Sciatic nerve (tissue), 2 donors: ENCODE measurements around the gene IPCEF1. TPM values are rescaled to one million over a fixed set of nuclear protein-coding genes. Genes with fewer than 3 reads are reported as not detected.

ENCODE experiments used
- ATAC-seq: fragments of 200-7000 bp; cut with Tn5 transposase; one replicate; pipeline ENCODE4 v1.9.1; 2020; ENCODE audit warnings: mild to moderate bottlenecking, moderate library complexity
- DNase-seq: peaks from one replicate; pipeline ENCODE4 v3.0.0-alpha.2; 2020; ENCODE audit warnings: low spot score
- intact Hi-C: fragments of 100-400 bp; cut with DNase I; formaldehyde crosslinking; loops from one replicate; pipeline ENCODE4 v1.14.2; 2022
- total RNA-seq: library from RNA; stranded (reverse); fragmentation: NEBNext Ultra II Directional; extraction: Animal tissue kit (Norgen Biotek cat#: 25700); gene quantifications from one replicate; pipeline ENCODE4 v1.2.1, GENCODE V29; 2021
- donor health status: DM: no; HTN: no; CAD: no.
- donor health status: DM: no; HTN: no; CAD: no.

Gene IPCEF1
- total RNA-seq, 1 donor from 2014 or later, result 5.0 TPM

GRCh38 chr6:154156135-154156896 lies 200.3 kb downstream of the IPCEF1 start:
- DNase-seq, result no peak
- intact Hi-C loops, result loop anchor here (10.0 kb wide), 1 partner anchor 118 kb away; no protein-coding TSS in a partner anchor

DNA sequence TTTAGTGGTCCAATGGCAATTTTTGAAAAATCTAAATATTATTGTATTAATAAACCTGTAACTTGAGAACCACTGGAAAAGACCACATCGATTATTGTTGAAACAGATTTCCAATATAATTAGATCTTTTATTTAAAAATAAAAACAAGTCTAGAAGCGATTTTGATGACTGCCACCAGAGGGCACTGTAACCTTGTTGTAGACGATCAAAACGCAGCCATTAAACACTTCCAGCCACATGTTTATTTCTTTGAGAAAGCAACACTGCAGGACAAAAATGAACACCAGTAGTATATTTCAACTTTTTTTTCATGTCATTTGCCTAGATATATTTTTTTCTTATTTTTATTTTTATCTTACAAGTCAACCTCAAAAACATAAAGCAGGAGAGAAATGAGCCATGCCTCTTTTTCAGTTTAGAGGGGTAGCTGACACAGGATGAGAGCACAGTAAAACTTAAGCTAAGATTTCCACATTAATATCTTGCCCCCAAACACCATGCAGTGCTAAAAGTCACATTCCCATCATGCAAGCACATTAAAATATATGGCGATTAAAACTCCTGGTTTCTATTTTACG lies 202.1 kb downstream of the IPCEF1 start:
- ATAC-seq, result peak; percentile 72
- intact Hi-C loops, result loop anchor here (10.0 kb wide), 1 partner anchor 120 kb away; no protein-coding TSS in a partner anchor
- peak; percentile 75 for DNase-seq

More at GRCh38 chr6:154156135-154156896, 200.3 kb downstream of the IPCEF1 start:
- peak; percentile 74 for ATAC-seq

- intact Hi-C loops, result no loop called here
- no peak for ATAC-seq
- no peak for DNase-seq
Observed at GRCh38 chr6:154143753-154144152, 212.8 kb downstream of the IPCEF1 start.

DNA sequence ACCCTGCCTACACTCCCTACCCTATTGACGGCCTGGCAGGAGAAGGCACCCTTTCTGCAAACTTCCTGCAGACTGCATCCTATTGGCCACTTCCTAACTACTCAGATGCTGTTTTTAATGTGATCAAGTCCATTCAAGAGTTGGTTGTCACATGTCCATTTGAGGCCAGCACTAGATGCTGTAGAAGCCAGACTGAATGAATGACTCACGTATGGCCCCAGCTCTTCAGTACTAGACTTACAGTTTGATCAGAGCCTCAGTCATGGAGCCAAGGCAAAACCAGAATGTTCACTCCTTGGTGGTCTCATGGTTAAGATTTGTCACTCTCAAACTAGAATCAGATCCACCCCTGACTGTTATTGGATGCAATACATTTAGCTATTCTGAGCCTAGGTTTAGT lies 215.9 kb downstream of the IPCEF1 start:
- intact Hi-C loops, result no loop called here
- ATAC-seq, result no peak

DNA sequence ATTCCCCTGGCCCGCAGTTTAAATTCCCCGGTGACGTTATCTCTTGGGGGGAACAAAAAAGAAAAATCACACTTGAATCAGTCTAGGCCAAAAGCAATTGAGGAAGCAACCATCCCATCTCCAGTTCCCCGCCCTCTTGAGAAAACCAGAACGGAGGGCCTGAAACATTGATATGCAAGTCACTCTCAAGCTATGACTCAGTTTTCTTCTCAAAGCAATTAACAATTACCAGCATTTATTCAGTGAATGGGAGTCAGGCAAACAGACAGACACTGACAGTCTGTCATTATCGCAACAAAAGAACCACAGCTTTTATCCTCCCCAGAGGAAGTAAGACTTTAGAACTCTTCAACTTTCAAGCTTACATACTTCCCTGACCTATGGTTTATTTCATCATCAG lies 216.7 kb downstream of the IPCEF1 start:
- intact Hi-C loops, result no loop called here
- DNase-seq, result no peak
- ATAC-seq, result no peak

More for the DNA sequence above, 215.9 kb downstream of the IPCEF1 start:
- no peak for DNase-seq

GRCh38 chr6:154138793-154139192 lies 217.8 kb downstream of the IPCEF1 start:
- intact Hi-C loops, result no loop called here
- DNase-seq (no peak), ATAC-seq (no peak)

- intact Hi-C loops, result no loop called here
Observed at GRCh38 chr6:154134471-154135147, 222.0 kb downstream of the IPCEF1 start.

GRCh38 chr6:154127657-154128056 lies 228.9 kb downstream of the IPCEF1 start:
- no peak for ATAC-seq
- DNase-seq, result no peak
- intact Hi-C loops, result no loop called here

More at GRCh38 chr6:154134471-154135147, 222.0 kb downstream of the IPCEF1 start:
- DNase-seq (no peak), ATAC-seq (no peak)

DNA sequence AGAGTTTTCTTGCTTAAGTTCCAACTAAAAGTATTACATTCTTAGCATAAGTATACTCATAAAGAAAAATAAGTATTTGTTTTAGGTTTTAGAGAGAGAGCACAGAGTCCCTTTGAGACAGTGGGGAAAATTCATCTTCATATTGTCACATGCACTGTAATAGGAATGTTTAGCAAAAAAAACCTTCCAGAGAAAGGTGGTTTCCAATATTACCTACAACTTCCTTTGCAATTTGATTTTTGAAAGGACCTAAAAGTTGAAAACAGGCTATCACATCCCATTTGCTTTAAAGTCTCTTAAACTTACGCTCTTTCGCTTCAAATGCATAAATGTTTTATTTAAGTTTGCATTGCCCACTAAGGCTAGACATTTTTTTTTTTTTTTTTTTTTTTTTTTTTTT lies 231.2 kb downstream of the IPCEF1 start:
- ATAC-seq (no peak), DNase-seq (no peak)
- intact Hi-C loops, result no loop called here

GRCh38 chr6:154123155-154123956 lies 233.2 kb downstream of the IPCEF1 start:
- no peak for ATAC-seq
- intact Hi-C loops, result no loop called here
- no peak for DNase-seq

DNA sequence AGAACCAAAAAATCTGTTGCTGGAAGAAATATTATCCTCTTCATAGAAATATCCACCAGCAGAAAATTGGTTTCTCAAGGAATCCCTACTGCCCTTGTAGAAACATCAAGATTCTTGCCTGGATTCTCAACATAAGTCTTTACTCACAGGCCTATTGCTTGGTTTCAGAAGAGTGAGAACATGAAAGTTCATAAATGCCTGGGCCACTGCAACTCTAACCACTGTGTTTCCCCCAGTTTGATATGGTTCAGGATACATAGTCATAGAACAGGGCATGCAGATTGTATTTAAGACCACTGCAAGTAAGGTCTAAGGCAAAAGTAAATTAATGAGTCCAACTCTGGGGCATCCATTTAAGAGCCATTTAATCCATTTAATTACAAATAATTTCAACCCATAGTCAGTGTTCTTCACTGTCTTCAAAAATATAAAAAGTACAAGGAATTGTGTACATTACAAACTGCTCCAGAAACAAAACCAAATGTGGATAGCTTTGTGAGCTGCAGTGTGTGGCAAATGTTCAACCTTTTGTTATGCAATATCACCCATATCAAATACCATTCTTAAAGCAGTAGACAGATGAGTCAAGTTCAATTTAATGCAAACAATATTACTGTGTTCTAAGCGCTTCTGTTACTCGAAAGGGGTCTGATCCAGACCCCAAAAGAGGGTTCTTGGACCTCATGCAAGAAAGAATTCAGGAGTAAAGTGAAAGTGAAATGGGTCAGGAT lies 234.2 kb downstream of the IPCEF1 start:
- intact Hi-C loops, result no loop called here
- no peak for ATAC-seq

GRCh38 chr6:154117485-154117884 lies 239.1 kb downstream of the IPCEF1 start:
- DNase-seq (no peak), ATAC-seq (no peak)
- intact Hi-C loops, result no loop called here

More for the DNA sequence above, 234.2 kb downstream of the IPCEF1 start:
- no peak for DNase-seq

DNA sequence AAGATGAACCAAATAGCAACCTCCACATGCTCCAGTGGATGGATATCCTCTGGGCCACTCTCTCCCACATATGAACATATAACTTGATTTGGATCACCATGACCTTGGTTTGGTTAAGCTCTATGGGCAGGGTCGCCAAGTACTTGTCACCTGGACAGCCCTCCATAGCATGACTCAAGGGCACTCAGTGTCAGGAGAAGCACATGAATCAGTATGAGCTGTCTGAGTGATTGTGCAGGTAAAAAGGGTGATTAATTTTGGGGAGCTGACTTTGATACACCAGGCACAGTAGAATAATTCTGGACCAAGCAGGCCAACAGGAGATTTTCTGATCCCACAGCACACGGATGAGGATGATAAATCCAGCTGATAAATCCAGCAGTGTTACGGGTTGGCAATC lies 243.2 kb downstream of the IPCEF1 start:
- intact Hi-C loops, result no loop called here
- ATAC-seq (no peak), DNase-seq (no peak)

- intact Hi-C loops, result no loop called here
- no peak for ATAC-seq
- DNase-seq, result no peak
Observed at GRCh38 chr6:154112181-154112809, 244.3 kb downstream of the IPCEF1 start.

GRCh38 chr6:154111025-154111424 lies 245.6 kb downstream of the IPCEF1 start:
- intact Hi-C loops, result no loop called here
- no peak for ATAC-seq
- no peak for DNase-seq

DNA sequence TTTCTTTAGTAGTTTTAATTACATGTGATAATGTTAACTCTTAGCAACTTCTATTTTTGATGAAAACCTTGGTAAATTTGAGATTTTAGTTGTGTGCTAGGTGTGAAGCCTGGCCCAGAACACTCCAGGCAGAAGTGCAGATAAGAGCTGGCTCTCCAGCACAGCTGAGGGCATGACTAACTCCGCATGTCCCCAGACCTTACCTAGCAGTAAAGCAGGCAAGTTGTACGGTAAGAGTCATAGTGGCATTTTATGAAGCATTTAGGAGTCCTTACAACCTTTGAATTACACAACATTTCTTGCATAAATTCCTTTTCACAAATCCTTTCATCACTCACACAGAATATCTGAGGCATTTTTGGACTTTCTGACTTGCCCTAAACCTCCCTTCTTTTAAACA lies 250.4 kb downstream of the IPCEF1 start:
- intact Hi-C loops, result no loop called here
- ATAC-seq, result no peak
- DNase-seq, result no peak
